IPS DF 19.7 (cell line): Measurements from ENCODE around the gene CCDC149.

ENCODE experiments used
- DNase-seq: peaks from one replicate; pipeline ENCODE4 v3.0.0-alpha.2; 2013; ENCODE audit warnings: low read depth, low spot score

The CCDC149 gene

GRCh38 chr4:24778464-24779225 lies 134.2 kb downstream of the CCDC149 start:
- DNase-seq = no peak

GRCh38 chr4:24777536-24778463 lies 135.0 kb downstream of the CCDC149 start:
- no peak for DNase-seq

- no peak for DNase-seq
Observed at GRCh38 chr4:24775750-24776149, 137.1 kb downstream of the CCDC149 start.

- DNase-seq = no peak
Observed at GRCh38 chr4:24775032-24775605, 137.7 kb downstream of the CCDC149 start.

- no peak for DNase-seq
Observed at GRCh38 chr4:24774452-24774851, 138.4 kb downstream of the CCDC149 start.

- no peak for DNase-seq
Observed at GRCh38 chr4:24772952-24773351, 139.9 kb downstream of the CCDC149 start.

- DNase-seq = no peak
Observed at GRCh38 chr4:24772061-24772705, 140.7 kb downstream of the CCDC149 start.

GRCh38 chr4:24771241-24771640 lies 141.6 kb downstream of the CCDC149 start:
- DNase-seq = no peak

- no peak for DNase-seq
Observed at GRCh38 chr4:24770667-24771066, 142.2 kb downstream of the CCDC149 start.

GRCh38 chr4:24770032-24770584 lies 142.7 kb downstream of the CCDC149 start:
- DNase-seq = no peak

GRCh38 chr4:24769571-24769970 lies 143.3 kb downstream of the CCDC149 start:
- DNase-seq = no peak

GRCh38 chr4:24768604-24769003 lies 144.2 kb downstream of the CCDC149 start:
- no peak for DNase-seq

- no peak for DNase-seq
Observed at GRCh38 chr4:24768006-24768405, 144.8 kb downstream of the CCDC149 start.

- DNase-seq = no peak
Observed at GRCh38 chr4:24765376-24765988, 147.4 kb downstream of the CCDC149 start.

- DNase-seq = no peak
Observed at GRCh38 chr4:24764345-24764744, 148.5 kb downstream of the CCDC149 start.

GRCh38 chr4:24763631-24764297 lies 149.1 kb downstream of the CCDC149 start:
- no peak for DNase-seq
